Activated CD8-positive, alpha-beta memory T cell treated with anti-CD3 and anti-CD28 coated beads for 4 hours (primary cell): ENCODE results near the gene KCNB1.

Source experiments
- DNase-seq, 2 donors: peaks; one replicate each; pipeline ENCODE4 v3.0.0-alpha.2; 2020; ENCODE audit warnings: low read depth in 2 of 2

Gene KCNB1

DNA sequence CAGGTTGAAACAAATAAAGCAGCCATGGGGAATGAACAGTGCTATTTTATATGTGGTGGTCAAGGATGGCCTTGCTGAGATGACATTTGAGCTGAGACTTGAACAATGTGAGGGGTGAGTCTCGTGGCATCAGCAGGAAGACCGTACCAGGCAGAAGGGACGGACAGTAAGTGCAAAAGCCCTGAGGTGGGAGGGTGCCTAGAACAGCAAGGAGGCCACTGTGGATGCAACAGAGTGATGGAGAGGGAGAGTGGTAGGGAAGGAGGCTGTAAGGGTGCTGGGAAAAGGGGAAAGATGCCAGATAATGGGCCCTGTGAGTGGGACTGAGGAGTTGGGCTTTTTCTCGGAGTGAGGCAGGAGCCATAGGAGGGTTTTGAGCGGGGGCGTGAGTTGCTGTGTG lies 11.5 kb downstream of the KCNB1 start:
- no peak for DNase-seq

DNA sequence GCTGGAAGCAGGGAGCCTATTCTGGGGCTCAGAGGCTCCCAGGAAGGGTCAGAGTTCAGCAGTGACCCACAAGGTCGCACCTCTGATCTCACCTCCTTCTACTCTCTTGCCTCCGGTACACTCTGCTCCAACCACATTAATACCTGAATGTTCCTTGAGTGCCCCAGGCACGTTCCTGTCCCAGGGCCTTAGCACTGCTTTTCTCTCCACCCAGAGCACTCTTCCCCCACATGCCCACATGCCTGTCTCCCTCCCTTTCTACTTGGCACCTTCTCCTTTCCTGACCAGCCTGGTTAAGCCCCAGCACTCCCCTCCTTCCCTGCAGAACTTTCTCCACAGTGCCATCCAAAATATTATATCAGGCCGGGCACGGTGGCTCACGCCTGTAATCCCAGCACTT lies 13.4 kb downstream of the KCNB1 start:
- DNase-seq = no peak

DNA sequence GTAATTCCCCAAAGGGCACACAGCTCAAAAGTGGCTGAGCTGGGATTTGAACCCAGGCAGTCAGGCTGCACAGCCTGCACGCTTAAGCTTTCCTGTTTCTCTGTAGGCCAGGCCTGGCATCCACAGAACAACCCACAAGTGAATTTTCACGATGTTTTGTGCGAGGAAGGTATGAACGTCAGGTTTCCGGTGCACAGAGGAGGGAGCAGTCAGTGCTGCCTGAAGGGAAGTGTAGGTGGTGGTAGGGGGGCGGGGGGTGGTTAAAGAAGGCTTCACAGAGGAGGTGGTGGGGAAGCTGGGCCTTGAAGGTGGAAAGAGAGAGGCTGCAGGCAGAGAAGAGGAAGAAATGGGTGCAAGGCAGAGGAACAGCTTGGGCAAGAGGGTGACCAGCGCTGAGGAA lies 14.1 kb downstream of the KCNB1 start:
- DNase-seq = no peak

DNA sequence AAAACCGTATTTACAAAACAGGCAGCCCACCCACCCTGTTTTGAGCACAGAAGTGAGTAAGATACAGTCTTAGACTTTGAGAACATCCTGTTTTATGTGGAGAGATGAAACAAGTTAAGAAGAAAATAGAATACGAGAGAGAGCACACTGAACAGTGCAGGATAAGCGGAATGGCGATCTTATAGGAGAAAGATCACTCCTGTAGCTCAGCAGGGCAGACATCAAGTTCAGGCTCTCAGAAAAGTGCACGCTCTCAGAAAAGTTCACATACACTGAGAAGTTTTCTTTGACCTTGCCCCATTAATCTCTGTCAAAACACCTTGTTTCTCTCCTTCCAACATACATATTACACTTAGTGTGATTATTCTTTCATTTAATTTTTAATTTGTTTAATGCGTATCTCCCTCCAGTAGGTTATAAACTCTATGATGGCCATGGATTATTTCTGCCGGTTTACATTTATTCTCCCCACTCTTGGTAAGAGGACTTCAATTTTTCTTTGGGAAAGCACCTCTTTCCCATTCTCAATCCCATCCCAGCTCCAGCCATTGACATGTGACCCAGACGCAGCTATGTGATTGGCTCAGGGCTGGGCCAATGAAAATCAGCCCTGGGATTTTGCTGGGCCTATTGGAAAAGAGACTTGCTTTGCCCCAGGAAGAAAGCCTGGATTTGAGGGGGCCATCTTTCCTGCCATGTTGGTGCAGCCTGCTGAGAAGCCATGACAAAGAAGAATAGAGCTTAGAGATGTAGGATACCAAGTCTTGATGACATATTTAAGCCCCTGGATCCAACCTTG lies 16.2 kb downstream of the KCNB1 start:
- no peak for DNase-seq

DNA sequence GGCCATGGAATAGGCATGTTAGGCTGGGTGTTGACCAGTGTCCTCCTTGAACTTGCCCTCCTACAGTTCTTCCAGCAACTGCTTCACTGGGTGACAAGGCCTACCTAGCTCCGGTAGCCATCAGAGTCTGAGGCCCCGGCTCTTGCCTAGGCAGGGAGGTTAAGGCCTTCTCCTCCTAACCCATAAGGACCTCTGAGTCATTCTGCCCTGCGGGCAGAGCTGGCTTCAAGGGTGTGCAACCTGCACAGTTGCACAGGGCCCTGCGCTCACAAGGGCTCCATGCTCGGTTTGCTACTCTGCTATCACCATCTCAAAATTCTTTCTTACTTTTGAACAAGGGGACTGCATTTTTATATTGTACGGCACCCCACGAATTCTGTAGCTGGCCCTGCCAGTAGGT lies 17.9 kb downstream of the KCNB1 start:
- DNase-seq = no peak

DNA sequence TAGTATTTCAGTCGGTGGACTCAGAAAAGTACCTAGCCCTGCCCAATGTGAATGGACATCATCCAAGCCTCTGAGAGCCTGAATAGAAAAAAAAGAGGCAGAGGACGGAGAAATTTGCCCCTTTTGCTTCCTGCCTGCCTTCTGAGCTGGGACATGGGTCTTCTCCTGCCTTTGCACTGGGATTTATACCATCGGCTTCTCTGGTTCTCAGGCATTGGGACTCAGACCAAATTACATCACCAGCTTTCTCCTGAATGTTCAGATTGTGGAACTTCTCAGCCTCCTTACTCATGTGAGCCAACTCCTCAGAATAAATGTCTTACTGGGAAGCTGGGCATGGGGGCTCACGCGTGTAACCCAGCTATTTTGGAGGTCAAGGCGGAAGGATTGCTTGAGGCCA lies 19.8 kb downstream of the KCNB1 start:
- no peak for DNase-seq

DNA sequence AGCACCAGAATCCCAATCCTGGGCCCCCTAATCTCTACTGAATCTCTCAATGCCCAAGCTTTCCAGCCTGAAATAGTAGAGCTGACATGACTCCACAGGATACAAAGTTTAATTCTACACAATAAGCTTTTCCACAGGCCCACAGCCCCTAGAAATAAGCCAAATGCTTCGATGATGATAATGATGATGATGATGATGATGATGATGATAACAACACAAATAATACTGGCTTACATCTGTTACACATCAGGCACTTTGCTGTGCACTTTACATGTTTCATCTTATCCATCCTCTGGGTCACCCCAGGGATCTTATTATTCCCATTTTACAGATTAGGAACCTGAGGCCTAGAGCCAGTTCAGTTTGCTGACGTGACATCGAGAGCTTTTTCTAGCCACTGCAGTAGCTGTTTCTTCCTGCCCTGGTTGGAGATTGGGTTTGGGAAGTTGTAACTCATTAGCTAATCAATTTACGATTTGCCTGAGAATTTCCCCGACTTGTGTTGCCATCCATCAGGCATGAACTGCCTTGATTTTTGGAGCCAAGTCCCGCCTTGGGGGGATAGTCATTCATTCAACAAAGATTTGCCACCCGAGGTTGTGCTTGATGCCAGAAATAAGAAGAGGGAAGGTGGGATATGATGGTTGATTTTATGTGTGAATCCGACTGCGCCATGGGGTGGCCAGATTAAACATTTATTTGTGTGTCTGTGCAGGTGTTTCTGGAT lies 20.4 kb downstream of the KCNB1 start:
- DNase-seq = no peak

DNA sequence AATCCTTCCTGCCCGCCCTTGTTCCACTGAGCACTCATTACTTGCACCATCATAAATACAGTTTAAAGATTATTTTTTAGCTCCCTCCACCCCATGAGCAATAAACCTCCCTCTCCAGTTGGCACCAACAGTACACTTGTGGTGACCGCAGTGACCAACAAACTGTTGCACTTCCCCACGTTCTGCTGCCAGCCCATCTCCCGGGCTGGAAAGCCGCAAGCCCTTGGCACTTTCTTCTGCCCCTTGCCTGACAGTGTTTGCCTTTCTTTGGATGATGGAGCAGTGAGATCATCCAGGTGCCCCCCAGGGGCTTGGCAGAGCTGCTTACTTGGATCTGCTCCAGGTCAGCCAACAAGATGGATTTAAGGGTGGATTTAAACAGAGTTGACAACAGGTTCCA lies 21.6 kb downstream of the KCNB1 start:
- DNase-seq = no peak

DNA sequence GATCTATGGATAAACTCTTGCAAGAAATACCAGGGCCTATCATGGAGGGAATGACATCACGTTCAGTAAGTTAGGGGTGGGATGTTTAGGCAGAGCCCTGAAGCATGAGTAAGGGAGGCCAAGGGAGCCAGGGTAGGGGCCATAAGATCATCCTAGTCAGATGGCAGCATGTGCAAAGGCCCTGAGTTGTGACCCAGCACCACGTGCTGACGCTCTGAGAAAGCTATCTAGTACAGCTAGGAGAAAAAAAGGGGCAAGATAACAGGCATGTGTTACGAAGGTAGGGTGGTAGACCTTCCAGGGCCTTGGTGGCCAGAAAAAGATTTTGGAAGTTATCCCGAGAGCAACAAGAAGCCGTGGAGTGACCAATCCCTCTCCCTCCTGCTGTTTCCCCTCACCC lies 22.3 kb downstream of the KCNB1 start:
- no peak for DNase-seq

DNA sequence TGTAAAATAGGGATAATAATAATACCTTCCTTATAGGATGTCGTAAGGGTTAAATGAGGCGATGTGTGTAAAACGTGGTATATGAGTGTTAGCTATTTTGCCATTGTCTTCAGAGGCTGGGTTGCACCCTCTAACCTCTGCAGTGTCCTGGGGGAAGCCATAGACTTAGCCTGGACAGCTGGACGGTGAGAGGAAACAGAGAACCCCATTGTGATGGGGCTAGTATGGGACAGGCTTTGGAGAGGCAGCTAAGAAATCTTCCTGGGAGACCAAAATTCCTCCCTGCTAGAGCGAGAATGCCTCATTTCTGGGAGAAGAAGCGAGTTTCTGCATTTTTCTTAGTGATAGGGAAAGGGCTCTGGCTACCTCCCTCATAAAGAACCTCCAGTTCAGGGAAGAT lies 22.8 kb downstream of the KCNB1 start:
- no peak for DNase-seq

DNA sequence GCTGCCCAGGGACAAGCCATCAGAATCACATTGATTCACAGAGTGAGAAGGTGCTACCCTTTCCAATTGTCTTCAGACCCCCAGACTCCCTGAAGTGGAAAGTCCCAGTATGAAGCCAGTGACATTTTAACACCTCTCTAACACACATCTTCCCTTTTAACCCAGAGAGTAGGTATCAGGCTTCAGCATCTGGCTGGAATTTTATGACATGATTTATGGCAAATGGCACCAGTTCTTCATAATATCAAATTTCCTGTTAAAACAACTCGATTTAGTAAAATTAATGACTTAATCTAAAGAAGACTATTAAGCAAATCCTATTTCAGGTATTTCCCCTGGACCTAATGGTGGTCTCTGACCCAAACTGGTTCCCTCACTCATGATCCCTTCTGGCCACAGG lies 25.0 kb downstream of the KCNB1 start:
- DNase-seq = no peak

DNA sequence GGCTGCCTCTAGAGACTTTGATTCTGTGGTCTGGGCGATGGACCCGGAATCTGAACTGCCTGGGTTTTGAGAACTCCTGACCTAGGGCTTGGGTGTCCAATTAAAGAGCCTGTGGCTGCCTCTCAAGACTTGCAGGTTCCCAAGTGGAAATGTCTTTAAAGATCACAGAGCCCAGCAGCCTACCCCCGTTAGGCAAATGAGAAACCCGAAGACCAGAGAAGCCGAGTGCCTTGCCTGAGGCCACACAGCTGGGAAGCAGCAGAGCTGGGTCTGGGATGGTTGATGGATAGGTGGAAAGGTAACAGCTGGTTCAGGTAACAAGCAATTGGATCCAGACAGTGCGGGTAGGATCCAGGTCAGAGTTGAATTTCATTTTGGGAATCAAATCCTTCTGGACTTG lies 25.8 kb downstream of the KCNB1 start:
- DNase-seq = no peak

DNA sequence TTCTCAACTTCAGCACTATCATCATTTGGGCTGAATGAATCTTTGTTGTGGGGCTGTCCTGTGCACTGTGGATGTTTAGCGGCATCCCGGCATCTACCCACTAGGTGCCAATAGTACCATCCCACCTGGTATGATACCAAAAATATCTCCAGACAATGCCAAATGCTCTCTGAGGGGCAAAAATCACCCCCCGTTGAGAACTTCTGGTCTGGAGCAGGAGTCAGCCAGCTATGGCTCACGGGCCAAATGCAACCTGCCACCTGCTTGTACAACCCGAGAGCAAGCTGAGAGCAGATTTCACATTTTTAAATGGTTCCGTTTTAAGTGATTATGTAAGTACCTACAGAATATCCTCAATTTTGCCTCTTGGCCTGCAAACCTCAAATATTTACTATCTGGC lies 26.8 kb downstream of the KCNB1 start:
- DNase-seq = no peak

DNA sequence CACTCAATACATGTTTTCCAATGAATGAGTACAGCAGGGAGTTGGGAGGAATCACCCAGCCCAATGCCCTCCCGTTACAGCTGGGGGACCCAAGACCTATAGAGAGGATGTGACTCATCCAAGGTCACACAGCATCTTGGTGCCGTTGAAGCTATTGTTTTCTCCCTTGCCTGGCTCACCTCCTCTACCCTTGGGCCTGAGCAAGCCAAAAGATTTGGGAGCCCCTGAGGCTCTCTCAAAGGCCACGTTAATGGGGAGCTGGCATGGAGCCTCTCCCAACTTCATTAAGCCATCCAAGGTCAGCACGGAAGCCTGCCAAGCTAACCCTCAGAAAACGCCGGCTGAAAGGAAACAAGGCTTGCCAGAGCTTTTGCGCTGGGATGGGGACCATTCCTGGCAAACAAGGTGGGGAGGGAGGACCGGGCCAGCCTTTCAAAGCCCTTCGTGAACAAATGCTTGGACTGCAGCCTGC lies 30.4 kb downstream of the KCNB1 start:
- DNase-seq = no peak

DNA sequence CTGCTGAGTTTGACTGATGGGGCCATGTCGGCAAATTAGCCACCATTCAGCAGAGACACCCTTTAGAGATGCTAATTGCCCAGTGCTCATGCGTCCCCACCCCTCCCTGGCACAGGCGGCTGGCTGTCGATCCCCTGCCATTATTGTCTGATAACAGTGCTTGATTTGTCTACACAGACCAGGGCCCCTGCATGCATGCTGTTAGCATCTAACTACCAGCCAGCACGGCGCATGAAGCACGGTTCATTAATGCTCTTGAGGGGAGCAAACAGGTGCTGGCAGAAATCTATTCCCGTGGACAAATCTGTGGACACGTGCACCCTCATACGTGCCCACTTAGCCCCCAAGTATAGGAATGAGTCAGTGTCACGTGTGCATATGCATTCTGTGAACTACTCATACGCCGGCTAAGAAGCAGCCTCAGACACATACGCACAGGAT lies 32.2 kb downstream of the KCNB1 start:
- no peak for DNase-seq

DNA sequence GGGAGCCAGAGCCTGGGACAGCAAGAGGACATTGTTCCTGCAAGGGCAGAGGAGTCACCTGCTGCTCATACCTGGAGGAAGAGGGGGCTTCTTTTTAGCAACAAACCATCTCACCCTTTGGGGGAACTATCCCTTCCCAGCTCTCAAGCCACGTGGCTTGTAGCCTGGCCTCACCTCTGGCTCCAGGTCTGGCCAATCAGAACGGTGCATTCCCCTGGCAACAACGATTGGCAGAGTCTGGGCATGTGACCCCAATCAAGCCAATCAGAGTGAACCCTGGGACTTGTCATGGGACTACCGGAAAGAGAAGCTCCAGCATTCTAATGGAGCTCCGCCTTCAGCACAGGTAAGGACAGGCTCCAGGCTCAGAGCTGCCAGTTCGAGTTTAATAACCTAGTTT lies 33.6 kb downstream of the KCNB1 start:
- DNase-seq = no peak

DNA sequence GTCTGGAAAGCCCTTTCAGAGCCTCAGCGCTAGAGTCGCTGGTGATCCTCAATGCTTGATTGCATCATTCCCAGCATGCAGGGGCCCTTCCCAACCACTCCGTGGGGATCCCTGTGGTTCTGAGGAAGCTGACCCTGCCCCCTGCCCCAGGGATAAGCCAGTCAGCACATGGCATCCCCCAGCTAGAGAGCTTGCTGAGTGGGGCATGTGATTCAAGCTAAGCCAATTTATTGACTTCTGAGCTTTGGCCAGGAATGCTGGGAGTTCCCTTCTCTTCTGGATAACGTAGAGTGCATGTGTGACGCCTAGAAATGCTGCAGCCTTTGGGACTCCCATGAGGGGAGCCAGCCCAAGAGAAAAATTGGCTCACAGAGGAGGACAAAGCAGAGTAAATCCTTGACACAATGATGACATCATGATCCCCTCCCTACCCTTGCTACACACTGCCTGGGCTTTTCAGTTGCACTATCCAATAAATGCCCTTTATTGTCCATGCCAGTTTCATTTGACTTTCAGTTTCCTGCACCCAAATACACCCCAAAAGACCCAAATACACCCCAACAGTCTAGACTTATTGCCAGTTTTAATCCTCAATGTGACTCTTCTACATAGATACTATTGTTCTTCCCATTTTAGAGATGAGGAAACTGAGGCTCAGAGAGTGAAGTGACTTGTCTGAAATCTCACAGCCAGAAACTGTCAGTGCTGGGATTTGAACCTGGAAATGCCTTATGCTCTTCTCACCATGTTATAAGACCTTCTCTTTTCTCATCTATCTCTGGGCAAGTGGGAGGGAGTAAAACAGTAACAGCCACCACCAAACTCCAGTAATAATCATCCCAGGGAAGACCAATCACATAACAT lies 34.3 kb downstream of the KCNB1 start:
- no peak for DNase-seq

DNA sequence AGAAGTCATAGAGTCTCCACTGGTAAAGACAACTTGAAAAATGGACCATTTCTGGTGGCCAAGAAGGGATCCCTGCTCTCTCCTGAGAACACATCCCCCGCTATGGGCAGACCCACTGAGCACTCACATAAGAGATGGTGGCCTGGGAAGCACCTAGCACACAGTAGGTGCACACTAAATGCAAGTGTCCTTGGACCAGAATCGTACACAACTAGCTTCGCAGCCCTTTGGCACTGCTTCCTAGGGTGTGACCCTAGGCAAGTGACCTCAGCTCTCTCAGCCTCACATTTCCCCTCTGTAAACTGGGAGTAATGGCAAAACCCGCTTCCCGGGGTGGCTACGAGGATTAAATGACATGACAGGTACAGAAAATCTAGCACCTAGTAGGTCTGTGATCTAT lies 35.1 kb downstream of the KCNB1 start:
- no peak for DNase-seq

DNA sequence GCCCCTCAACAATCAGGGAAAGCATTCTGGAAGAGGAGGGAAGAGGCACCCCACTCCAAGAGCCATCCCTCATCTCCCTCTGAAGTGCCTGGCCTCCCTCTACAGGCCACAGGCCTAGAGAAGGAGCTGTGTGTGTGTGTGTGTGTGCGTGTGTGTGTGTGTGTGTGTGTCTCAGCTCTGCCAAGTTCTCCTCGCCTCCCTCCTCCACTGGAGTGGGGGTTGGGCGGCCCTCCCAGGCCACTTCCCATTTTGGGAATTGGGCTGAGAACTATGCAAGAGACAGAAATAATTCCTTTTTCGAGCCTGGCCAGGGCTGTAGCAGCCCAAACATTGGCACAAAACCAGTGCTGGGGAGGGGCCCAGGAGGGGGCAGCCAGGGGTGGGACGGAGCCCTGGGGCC lies 35.7 kb downstream of the KCNB1 start:
- DNase-seq = no peak

DNA sequence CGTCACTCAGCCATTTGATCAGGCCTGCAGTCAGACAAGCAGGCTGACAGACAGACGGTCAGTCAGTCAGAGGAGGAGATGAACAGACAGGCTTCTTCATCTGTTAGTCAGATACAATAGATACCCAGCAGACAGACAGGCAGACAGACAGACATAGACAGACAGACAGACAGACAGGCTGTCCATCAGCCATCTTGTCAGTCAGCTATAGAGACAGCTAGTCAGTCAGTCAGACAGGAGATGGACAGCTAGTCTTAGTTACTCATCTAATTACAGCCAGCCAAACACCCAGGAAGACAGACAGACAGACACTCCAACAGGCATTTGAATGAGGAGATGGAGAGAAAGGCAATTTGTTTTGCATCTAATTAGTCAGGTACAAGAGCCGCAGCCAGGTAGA lies 36.4 kb downstream of the KCNB1 start:
- DNase-seq = no peak

DNA sequence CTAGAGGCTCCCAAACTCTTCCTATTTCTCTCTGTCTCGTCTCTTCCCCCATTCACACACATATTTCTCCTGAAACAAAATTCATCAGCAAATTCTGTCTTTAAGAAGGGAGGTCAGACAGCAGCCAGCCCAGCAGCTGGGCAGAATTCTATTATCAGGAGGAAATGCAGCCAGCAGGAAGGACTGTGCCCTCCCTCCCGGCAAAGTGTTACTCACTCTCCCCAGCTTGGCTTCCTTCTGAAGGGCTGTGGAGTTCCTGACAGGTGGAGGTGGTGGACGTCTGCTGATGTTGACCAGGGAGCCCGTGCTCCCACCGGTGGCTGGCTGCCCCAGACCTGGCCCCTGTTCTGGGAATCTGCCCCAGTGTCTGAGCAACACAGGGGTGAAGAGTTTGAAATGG lies 37.3 kb downstream of the KCNB1 start:
- no peak for DNase-seq

DNA sequence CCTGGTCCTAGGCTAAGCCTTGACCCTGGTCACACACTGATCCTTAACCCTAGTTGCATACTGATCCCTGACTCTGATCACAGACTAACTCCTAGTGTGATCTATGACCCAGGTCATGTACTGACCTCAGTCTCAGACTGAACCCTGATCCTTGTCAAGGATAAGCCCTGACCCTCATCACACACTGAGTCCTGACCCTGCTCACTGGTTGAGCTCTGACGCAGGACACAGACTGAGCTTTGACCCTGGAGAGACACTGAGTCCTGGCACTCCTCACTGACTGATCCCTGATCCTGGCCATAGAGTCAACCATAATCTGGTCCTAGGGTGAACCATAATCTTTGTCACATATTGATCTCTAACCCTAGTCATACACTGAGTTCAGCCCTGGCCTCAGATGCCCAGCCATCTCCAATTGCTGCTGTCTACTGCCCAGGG lies 37.9 kb downstream of the KCNB1 start:
- no peak for DNase-seq
